A549 treated with Mapracorat at 1 μM for 4 hours (cell line): ENCODE results near the gene ARG2. TPM values are rescaled to one million over a fixed set of nuclear protein-coding genes. Genes with fewer than 3 reads are reported as not detected.

Experiments used
- total RNA-seq: library from RNA; stranded (reverse); fragments of 200-300 nt; extraction: Qiagen RNA extraction; gene quantifications from 5 replicates; pipeline ENCODE4 v1.2.3, GENCODE V29; 2022

ARG2 gene
- total RNA-seq: 1.6 to 2.3 TPM (median 2.2 TPM) in 5 replicates

GRCh38 chr14:67619446-67620216, at the start of gene ARG2:
Gene ARG2, plus strand, starts transcription at chr14:67619920. Its CDS starts 58 bp downstream, at chr14:67619978.

GRCh38 chr14:67599698-67600561, 19.8 kb upstream of the ARG2 start, which contains the start of gene PIGH:
Gene PIGH, minus strand, starts transcription at chr14:67600268. Its CDS starts 65 bp downstream, at chr14:67600203.

DNA sequence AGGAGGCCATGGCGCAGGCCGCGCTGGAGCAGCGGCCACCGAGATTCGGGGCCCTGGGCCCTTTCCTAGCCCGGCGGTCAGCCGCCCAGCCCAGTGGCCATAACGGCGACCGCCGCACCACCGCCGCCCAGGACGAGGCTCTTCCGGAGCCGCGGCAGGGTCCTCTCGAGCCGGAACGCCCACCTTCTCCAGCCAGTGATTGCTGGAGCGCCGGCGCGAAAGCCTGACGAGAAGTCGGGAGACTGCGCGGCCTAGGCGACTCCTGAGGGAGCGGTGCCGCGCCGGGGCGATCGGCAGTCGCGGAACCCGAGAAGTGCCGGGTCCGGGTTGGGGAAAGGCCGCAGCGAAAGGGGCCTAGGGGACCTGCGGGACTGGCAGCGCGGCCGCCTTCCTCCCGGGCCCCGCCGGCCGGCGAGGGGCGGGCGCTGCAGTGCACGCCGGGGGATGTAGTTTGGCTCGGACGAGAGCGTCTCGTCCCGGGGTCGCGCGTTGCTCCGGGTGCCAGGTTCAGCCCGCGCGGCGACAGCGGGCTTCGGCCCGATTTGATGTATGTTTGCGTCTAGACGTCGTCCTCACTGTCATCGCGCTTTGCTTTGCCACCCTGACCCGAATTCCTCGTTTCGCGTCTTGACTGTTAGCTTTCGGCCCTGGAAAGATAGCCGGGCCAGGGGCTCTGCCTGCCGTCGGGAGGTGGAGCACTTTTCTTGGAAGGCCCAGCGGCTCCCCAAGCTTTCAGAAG, 54.9 kb downstream of the ARG2 start, which contains the start of gene VTI1B:
TSS of gene VTI1B (minus strand) at position 153 of the 739 bp plus-strand sequence. CDS start at position 10, 143 bp downstream.

DNA sequence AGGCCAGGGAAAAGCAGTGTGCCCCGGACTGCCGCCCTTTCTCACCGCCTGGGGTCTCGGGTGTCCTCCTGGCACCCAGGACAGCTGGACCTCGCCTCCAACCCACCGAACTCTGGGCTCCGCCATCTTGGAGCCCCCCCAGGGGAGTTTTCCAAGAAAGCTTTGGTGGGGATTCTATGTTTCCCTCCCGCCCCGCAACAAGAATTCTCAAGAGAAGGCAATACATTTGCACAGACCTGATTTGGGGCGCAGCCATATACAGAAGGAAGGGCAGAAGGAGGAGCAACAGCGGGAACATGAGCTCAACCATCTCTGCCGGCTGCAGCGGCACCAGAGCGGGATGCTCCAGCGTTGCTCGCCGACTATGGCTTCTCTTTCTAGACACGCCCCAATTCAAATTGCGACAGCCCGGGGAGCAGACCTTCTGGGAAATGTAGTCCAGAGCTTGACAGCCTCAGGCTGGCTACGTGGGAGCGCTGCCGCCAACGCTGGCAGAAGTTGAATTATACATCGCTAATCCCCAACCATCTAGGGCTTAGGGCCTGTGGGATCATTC, 75.8 kb downstream of the ARG2 start, which contains the start of gene RDH11:
TSS of gene RDH11 (minus strand) at position 371 of the 556 bp plus-strand sequence. CDS start at position 310, 61 bp downstream.

Other genes starting within 250 kb of the ARG2 start
- gene PLEK2, start 207.8 kb upstream of the ARG2 start, total RNA-seq: 16.7 to 21.8 TPM (median 18.4 TPM) in 5 replicates
- gene TMEM229B, start 131.2 kb upstream of the ARG2 start, total RNA-seq: 0.08 to 0.39 TPM (median 0.16 TPM) in 5 replicates
- 3.0 to 3.9 TPM (median 3.6 TPM) in 5 replicates for gene PLEKHH1, start 86.6 kb upstream of the ARG2 start, total RNA-seq
- 14.5 to 22.5 TPM (median 18.1 TPM) in 5 replicates for gene PIGH, start 19.7 kb upstream of the ARG2 start, total RNA-seq
- gene VTI1B, start 54.7 kb downstream of the ARG2 start, total RNA-seq: 86.7 to 88.1 TPM (median 87.3 TPM) in 5 replicates
- gene RDH11, start 75.8 kb downstream of the ARG2 start, total RNA-seq: 53.6 to 58.5 TPM (median 55.6 TPM) in 5 replicates
- gene RDH12, start 82.0 kb downstream of the ARG2 start, total RNA-seq: not detected in 5 replicates
- 5.3 to 5.8 TPM (median 5.5 TPM) in 5 replicates for gene ZFYVE26, start 196.7 kb downstream of the ARG2 start, total RNA-seq
- gene RAD51B, start 199.9 kb downstream of the ARG2 start, total RNA-seq: 3.7 to 6.2 TPM (median 4.6 TPM) in 5 replicates